WTC11 (cell line): ENCODE data around the gene HNF1A. TPM values are rescaled to one million over a fixed set of nuclear protein-coding genes. Genes with fewer than 3 reads are reported as not detected.

Source experiments
- ATAC-seq: fragments of 200-7000 bp; cut with Tn5 transposase; 2 replicates; pipeline ENCODE4 v1.10.0; 2021; ENCODE audit warnings: mild to moderate bottlenecking, moderate library complexity
- CTCF ChIA-PET: fragments of 300-600 bp; sonication (Branson Sonifier 250); formaldehyde crosslinking; loops from one replicate; lab custom pipeline; 2021; ENCODE audit warnings: antibody characterized with exemption; lab: Charles Lee
- POLR2A ChIA-PET: fragments of 350-600 bp; sonication (Branson Sonifier 250); formaldehyde crosslinking; loops from one replicate; lab custom pipeline; 2021; ENCODE audit warnings: antibody characterized with exemption; lab: Charles Lee
- DNase-seq: peaks from one replicate; pipeline ENCODE4 v3.0.0; 2021; ENCODE audit warnings: low spot score
- H3K27ac Mint-ChIP-seq: 2 replicates; pipeline ENCODE4 v1.8.0; 2021; ENCODE audit warnings: mixed read lengths
- H3K27me3 Mint-ChIP-seq: 2 replicates; pipeline ENCODE4 v1.8.0; 2021; ENCODE audit warnings: low read depth, mild to moderate bottlenecking, moderate library complexity, mixed read lengths
- H3K36me3 Mint-ChIP-seq: 2 replicates; pipeline ENCODE4 v1.8.0; 2021; ENCODE audit warnings: mixed read lengths
- H3K4me1 Mint-ChIP-seq: 2 replicates; pipeline ENCODE4 v1.8.0; 2022; ENCODE audit warnings: mixed read lengths
- H3K4me3 Mint-ChIP-seq: 2 replicates; pipeline ENCODE4 v1.8.0; 2021; ENCODE audit warnings: mild to moderate bottlenecking, moderate library complexity, mixed read lengths
- H3K9me3 Mint-ChIP-seq: 2 replicates; pipeline ENCODE4 v1.8.0; 2021; ENCODE audit warnings: mixed read lengths
- AFF4 ChIP-seq: sonication (generic); formaldehyde crosslinking; IDR thresholded peaks from 2 replicates; pipeline ENCODE4 v1.8.1; 2023; ENCODE audit warnings: mild to moderate bottlenecking, missing genetic modification reagents, borderline replicate concordance
- ATF2 ChIP-seq: sonication (generic); formaldehyde crosslinking; IDR thresholded peaks from 2 replicates; pipeline ENCODE4 v1.8.1; 2022; ENCODE audit warnings: low read depth, missing genetic modification reagents, borderline replicate concordance
- CREB1 ChIP-seq: sonication (generic); formaldehyde crosslinking; IDR thresholded peaks from 2 replicates; pipeline ENCODE4 v1.8.0; 2023; ENCODE audit warnings: mild to moderate bottlenecking, missing genetic modification reagents
- FOXP4 ChIP-seq: sonication (generic); formaldehyde crosslinking; IDR thresholded peaks from 2 replicates; pipeline ENCODE4 v1.8.0; 2022; ENCODE audit warnings: mild to moderate bottlenecking, missing genetic modification reagents
- JUN ChIP-seq: sonication (generic); formaldehyde crosslinking; IDR thresholded peaks from 2 replicates; pipeline ENCODE4 v1.8.0; 2023; ENCODE audit warnings: mild to moderate bottlenecking, missing genetic modification reagents
- MAX ChIP-seq: sonication (generic); formaldehyde crosslinking; IDR thresholded peaks from 2 replicates; pipeline ENCODE4 v1.8.0; 2022; ENCODE audit warnings: mild to moderate bottlenecking, missing genetic modification reagents
- MYBL2 ChIP-seq: sonication (generic); formaldehyde crosslinking; IDR thresholded peaks from 2 replicates; pipeline ENCODE4 v1.8.1; 2023; ENCODE audit warnings: mild to moderate bottlenecking, moderate library complexity, missing genetic modification reagents
- NFE2L1 ChIP-seq: sonication (generic); formaldehyde crosslinking; IDR thresholded peaks from 2 replicates; pipeline ENCODE4 v1.8.1; 2023; ENCODE audit warnings: missing genetic modification reagents
- SMAD3 ChIP-seq: sonication (generic); formaldehyde crosslinking; IDR thresholded peaks from 2 replicates; pipeline ENCODE4 v1.8.0; 2022; ENCODE audit warnings: missing genetic modification reagents, mild to moderate bottlenecking, borderline replicate concordance
- TCF7 ChIP-seq: sonication (generic); formaldehyde crosslinking; IDR thresholded peaks from 2 replicates; pipeline ENCODE4 v1.8.0; 2022; ENCODE audit warnings: mild to moderate bottlenecking, low read depth, missing genetic modification reagents, moderate library complexity
- ZBTB21 ChIP-seq: sonication (generic); formaldehyde crosslinking; IDR thresholded peaks from 2 replicates; pipeline ENCODE4 v1.8.1; 2023; ENCODE audit warnings: mild to moderate bottlenecking, missing genetic modification reagents, borderline replicate concordance
- ZNF219 ChIP-seq: sonication (generic); formaldehyde crosslinking; IDR thresholded peaks from 2 replicates; pipeline ENCODE4 v1.8.0; 2023; ENCODE audit warnings: missing genetic modification reagents, mild to moderate bottlenecking, borderline replicate concordance
- ZNF232 ChIP-seq: sonication (generic); formaldehyde crosslinking; IDR thresholded peaks from 2 replicates; pipeline ENCODE4 v1.8.0; 2022; ENCODE audit warnings: mild to moderate bottlenecking, missing genetic modification reagents
- total RNA-seq: library from RNA; stranded (reverse); gene quantifications from 3 replicates; pipeline ENCODE4 v1.2.3, GENCODE V29; 2021
- TF ChIP-seq, protein P1 (sequence below): sonication (generic); formaldehyde crosslinking; IDR thresholded peaks from 2 replicates; pipeline ENCODE4 v1.8.1; 2023; ENCODE audit warnings: mild to moderate bottlenecking, missing genetic modification reagents, moderate library complexity
- TF ChIP-seq, protein P2 (sequence below): fragments of 250-450 bp; sonication (Bioruptor Pico); IDR thresholded peaks from 2 replicates; pipeline ENCODE4 v1.9.0; 2021; ENCODE audit warnings: moderate library complexity, mild to moderate bottlenecking, inconsistent platforms, borderline replicate concordance
- TF ChIP-seq, protein P3 (sequence below): fragments of 250-450 bp; sonication (Bioruptor Pico); IDR thresholded peaks from 2 replicates; pipeline ENCODE4 v2.1.2; 2022; ENCODE audit warnings: mild to moderate bottlenecking, moderate library complexity
- TF ChIP-seq, protein P4 (sequence below): fragments of 250-450 bp; sonication (Bioruptor Pico); IDR thresholded peaks from 2 replicates; pipeline ENCODE4 v1.9.0; 2021; ENCODE audit warnings: mild to moderate bottlenecking, borderline replicate concordance

HNF1A gene
- total RNA-seq, 1 experiment from 2014 or later, result not detected

- TF ChIP-seq AFF4 (no peak), CREB1 (CRISPR knock-in tag) (no peak), TCF7 (CRISPR knock-in tag) (no peak), MAX (CRISPR knock-in tag) (no peak)
- TF ChIP-seq, all 79 proteins: peak for 0
These were observed 14.6 kb downstream of the HNF1A start (continued) for GRCh38 chr12:120992989-120993388.

GRCh38 chr12:120993496-120993895 lies 15.2 kb downstream of the HNF1A start:
- CTCF ChIA-PET, result interaction anchor here (3.1 to 3.5 kb wide), 2 partner anchors 11 to 21 kb away, joined by 14 to 17 read pairs; no protein-coding TSS in a partner anchor
- H3K9me3 Mint-ChIP-seq, result peaks cover 8% of the 10 kb centered on the region
- ATAC-seq (no peak), DNase-seq (no peak)
- no peak overlapping the region for H3K4me3 Mint-ChIP-seq
- POLR2A ChIA-PET, result no interaction called here
- TF ChIP-seq, protein P1, sequence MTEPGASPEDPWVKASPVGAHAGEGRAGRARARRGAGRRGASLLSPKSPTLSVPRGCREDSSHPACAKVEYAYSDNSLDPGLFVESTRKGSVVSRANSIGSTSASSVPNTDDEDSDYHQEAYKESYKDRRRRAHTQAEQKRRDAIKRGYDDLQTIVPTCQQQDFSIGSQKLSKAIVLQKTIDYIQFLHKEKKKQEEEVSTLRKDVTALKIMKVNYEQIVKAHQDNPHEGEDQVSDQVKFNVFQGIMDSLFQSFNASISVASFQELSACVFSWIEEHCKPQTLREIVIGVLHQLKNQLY, result no peak
- TF ChIP-seq MYBL2 (CRISPR knock-in tag) (no peak), ATF2 (CRISPR knock-in tag) (no peak), ZNF232 (CRISPR knock-in tag) (no peak), NFE2L1 (CRISPR knock-in tag) (no peak)
- TF ChIP-seq, protein P2, sequence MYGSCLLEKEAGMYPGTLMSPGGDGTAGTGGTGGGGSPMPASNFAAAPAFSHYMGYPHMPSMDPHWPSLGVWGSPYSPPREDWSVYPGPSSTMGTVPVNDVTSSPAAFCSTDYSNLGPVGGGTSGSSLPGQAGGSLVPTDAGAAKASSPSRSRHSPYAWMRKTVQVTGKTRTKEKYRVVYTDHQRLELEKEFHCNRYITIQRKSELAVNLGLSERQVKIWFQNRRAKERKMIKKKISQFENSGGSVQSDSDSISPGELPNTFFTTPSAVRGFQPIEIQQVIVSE (CRISPR knock-in tag), result no peak
- H3K36me3 Mint-ChIP-seq, result no peaks in the 10 kb centered on the region
- H3K4me1 Mint-ChIP-seq, result no peaks in the 10 kb centered on the region
- H3K27me3 Mint-ChIP-seq, result peaks cover 5% of the 10 kb centered on the region; the same call in 1 of the 2 replicates
- H3K27ac Mint-ChIP-seq, result no peak overlapping the region

GRCh38 chr12:120994059-120994458 lies 15.7 kb downstream of the HNF1A start:
- no peak for DNase-seq
- Mint-ChIP-seq H3K27me3 (peaks cover 5% of the 10 kb centered on the region; the same call in 1 of the 2 replicates), H3K27ac (no peak overlapping the region), H3K4me1 (peaks cover 2% of the 10 kb centered on the region), H3K9me3 (peaks cover 3% of the 10 kb centered on the region; the same call in 1 of the 2 replicates), H3K36me3 (no peaks in the 10 kb centered on the region), H3K4me3 (no peak overlapping the region)
- ChIA-PET POLR2A (no interaction called here), CTCF (interaction anchor here (3.1 to 3.5 kb wide), 2 partner anchors 11 to 22 kb away, joined by 14 to 17 read pairs; no protein-coding TSS in a partner anchor)
- no peak for ATAC-seq
- TF ChIP-seq, protein P1, result no peak
- TF ChIP-seq, protein P3, sequence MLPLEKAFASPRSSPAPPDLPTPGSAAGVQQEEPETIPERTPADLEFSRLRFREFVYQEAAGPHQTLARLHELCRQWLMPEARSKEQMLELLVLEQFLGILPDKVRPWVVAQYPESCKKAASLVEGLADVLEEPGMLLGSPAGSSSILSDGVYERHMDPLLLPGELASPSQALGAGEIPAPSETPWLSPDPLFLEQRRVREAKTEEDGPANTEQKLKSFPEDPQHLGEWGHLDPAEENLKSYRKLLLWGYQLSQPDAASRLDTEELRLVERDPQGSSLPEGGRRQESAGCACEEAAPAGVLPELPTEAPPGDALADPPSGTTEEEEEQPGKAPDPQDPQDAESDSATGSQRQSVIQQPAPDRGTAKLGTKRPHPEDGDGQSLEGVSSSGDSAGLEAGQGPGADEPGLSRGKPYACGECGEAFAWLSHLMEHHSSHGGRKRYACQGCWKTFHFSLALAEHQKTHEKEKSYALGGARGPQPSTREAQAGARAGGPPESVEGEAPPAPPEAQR (CRISPR knock-in tag), result no peak
- no peak for TF ChIP-seq JUN
- TF ChIP-seq SMAD3 (CRISPR knock-in tag), result no peak
- no peak for TF ChIP-seq ZNF219 (CRISPR knock-in tag)
- TF ChIP-seq, protein P4, sequence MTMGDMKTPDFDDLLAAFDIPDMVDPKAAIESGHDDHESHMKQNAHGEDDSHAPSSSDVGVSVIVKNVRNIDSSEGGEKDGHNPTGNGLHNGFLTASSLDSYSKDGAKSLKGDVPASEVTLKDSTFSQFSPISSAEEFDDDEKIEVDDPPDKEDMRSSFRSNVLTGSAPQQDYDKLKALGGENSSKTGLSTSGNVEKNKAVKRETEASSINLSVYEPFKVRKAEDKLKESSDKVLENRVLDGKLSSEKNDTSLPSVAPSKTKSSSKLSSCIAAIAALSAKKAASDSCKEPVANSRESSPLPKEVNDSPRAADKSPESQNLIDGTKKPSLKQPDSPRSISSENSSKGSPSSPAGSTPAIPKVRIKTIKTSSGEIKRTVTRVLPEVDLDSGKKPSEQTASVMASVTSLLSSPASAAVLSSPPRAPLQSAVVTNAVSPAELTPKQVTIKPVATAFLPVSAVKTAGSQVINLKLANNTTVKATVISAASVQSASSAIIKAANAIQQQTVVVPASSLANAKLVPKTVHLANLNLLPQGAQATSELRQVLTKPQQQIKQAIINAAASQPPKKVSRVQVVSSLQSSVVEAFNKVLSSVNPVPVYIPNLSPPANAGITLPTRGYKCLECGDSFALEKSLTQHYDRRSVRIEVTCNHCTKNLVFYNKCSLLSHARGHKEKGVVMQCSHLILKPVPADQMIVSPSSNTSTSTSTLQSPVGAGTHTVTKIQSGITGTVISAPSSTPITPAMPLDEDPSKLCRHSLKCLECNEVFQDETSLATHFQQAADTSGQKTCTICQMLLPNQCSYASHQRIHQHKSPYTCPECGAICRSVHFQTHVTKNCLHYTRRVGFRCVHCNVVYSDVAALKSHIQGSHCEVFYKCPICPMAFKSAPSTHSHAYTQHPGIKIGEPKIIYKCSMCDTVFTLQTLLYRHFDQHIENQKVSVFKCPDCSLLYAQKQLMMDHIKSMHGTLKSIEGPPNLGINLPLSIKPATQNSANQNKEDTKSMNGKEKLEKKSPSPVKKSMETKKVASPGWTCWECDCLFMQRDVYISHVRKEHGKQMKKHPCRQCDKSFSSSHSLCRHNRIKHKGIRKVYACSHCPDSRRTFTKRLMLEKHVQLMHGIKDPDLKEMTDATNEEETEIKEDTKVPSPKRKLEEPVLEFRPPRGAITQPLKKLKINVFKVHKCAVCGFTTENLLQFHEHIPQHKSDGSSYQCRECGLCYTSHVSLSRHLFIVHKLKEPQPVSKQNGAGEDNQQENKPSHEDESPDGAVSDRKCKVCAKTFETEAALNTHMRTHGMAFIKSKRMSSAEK, result no peak
- TF ChIP-seq FOXP4 (CRISPR knock-in tag), result no peak
- no peak for TF ChIP-seq ZBTB21 (CRISPR knock-in tag)
